Measurements from ENCODE around the gene GIPC3.

Gene GIPC3

DNA sequence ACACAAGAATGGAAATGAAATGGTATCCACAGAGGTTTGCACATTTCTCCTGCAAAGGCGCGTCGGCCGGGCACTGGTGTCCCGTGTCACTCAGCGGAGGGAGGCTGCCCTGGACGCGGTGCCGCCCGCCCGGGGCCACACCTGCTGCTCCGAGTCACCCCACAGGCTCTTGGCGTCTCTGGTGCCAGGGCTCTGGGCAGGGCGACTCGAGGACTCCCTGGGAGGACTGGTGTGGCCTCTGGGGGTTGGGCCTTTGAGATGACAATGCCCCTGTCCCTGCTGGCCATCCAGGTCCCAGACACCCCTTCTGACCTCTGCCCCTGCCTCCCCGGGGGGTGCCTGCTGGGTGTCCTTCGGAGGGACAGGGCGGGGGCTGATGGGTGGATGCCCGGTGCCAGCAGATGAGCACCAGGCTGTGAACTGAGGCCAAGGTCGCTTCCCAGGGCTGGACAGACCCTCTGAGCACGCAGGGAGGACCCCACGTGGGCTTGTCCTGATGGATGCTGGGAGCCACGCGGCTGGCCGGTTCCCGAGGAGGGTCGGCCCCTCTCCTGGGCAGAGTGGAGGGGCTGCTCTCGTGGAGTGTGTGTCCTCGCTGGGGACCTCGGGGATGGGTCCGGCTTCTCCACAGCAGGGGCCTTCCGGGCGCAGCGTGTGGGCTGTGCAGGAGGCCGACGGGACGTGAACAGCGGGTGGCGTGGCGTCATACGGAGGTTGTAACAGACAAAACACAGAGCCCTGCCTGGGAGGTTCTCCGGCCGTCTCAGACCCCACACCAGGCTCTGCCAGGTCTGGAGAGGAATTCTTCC, 46.0 kb downstream of the GIPC3 start:
- TF ChIP-seq, protein P1, sequence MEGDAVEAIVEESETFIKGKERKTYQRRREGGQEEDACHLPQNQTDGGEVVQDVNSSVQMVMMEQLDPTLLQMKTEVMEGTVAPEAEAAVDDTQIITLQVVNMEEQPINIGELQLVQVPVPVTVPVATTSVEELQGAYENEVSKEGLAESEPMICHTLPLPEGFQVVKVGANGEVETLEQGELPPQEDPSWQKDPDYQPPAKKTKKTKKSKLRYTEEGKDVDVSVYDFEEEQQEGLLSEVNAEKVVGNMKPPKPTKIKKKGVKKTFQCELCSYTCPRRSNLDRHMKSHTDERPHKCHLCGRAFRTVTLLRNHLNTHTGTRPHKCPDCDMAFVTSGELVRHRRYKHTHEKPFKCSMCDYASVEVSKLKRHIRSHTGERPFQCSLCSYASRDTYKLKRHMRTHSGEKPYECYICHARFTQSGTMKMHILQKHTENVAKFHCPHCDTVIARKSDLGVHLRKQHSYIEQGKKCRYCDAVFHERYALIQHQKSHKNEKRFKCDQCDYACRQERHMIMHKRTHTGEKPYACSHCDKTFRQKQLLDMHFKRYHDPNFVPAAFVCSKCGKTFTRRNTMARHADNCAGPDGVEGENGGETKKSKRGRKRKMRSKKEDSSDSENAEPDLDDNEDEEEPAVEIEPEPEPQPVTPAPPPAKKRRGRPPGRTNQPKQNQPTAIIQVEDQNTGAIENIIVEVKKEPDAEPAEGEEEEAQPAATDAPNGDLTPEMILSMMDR (IDR thresholded peaks at IDR 0.05; ENCODE audit: low read depth, low read length, missing control alignments): no peak
- H3K4me3 ChIP-seq (ENCODE audit: low read depth, low read length): no peak overlapping the region
- in situ Hi-C loops (cut with HindIII; ENCODE audit: low sequenced_read_pairs): no loop called here
- DNase-seq (ENCODE audit: low read depth): no peak

DNA sequence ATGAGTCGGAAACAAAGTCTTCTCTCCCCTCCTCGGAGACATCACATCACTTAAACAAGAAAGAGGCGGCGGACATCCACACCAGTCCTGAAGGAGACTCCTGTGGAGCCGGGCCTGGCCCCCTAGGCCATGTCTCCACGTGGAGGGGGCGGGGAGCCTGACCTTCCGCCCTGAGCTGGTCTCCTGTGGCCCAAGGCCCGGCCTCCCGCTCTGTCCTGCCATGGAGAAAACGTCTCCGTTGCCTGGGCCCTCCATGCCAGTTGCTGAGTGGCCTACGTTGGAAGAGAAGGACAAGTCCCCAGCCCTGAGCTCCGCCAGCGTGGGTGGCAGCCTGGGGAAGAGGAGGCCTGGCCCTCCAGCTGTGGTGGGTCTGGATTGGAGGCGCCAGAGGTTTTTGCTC, 46.8 kb downstream of the GIPC3 start:
- no peak for DNase-seq (ENCODE audit: low read depth)
- H3K4me3 ChIP-seq (ENCODE audit: low read depth, low read length): no peak overlapping the region
- in situ Hi-C loops (cut with HindIII; ENCODE audit: low sequenced_read_pairs): no loop called here
- TF ChIP-seq, protein P1 (IDR thresholded peaks at IDR 0.05; ENCODE audit: low read depth, low read length, missing control alignments): no peak

DNA sequence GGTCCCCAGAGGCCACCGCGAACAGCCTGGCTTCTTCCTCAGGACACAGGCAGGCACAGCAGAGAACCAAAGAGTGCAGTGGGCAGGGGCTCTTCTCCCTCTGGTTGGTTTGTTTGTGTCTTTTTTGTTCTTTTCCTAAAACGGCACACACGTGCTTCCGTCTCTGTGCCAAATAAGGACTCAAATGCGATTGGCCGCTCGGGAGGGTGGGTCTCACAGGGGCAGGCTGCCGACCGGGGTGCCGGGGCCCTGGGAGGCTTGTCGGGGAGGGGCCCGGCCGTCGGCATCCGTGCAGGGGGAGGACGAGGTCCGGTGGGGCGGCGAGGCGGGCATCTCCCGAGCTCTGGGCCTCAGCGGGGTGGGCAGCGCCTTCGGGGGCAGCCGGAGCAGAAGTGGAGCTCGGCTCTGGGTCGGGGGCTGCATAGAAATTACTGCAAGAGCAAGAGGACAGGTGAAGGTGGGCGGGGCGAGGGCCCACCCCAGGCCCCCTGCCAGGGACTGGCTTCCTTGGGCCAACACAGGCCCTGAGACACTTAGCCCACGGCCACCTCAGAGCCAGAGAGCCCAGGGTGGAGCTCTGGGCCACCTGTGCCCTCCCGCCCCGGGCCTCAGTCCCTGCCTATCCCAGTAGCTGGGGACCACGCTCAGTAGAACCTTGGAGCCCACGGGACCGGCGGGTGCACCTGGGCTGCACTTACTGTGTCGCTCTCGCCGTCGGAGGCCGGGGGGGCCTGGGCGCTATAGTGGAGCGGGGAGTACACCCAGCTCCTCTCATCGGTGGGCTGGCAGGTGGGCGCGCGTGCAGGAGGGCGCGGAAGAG, 47.7 kb downstream of the GIPC3 start:
- in situ Hi-C loops (cut with HindIII; ENCODE audit: low sequenced_read_pairs): no loop called here
- H3K4me3 ChIP-seq (ENCODE audit: low read depth, low read length): no peak overlapping the region
- no peak for DNase-seq (ENCODE audit: low read depth)
- TF ChIP-seq, protein P1 (IDR thresholded peaks at IDR 0.05; ENCODE audit: low read depth, low read length, missing control alignments): no peak

DNA sequence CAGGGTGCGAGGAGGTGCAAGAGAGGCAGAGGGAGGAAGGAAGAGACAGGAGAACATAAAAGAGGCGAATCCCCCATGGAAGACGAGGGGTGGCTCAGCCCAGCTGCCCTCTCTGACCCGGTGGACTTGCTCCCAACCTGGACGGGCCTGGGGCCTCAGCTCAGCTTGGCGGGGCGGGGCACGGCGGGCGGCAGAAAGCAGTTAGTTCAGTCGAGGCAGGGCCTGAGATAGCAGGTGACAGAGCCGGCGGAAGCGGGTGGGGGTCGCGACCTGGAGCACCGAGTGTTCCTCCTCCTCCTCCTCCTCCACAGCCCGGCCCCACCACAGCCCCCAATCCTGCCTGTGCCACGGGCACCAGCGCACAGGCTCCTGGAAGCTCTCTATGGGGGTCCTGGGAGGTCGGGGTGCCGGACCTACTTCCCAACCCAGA, 48.3 kb downstream of the GIPC3 start:
- no peak overlapping the region for H3K4me3 ChIP-seq (ENCODE audit: low read depth, low read length)
- no peak for DNase-seq (ENCODE audit: low read depth)
- in situ Hi-C loops (cut with HindIII; ENCODE audit: low sequenced_read_pairs): no loop called here
- TF ChIP-seq, protein P1 (IDR thresholded peaks at IDR 0.05; ENCODE audit: low read depth, low read length, missing control alignments): no peak

DNA sequence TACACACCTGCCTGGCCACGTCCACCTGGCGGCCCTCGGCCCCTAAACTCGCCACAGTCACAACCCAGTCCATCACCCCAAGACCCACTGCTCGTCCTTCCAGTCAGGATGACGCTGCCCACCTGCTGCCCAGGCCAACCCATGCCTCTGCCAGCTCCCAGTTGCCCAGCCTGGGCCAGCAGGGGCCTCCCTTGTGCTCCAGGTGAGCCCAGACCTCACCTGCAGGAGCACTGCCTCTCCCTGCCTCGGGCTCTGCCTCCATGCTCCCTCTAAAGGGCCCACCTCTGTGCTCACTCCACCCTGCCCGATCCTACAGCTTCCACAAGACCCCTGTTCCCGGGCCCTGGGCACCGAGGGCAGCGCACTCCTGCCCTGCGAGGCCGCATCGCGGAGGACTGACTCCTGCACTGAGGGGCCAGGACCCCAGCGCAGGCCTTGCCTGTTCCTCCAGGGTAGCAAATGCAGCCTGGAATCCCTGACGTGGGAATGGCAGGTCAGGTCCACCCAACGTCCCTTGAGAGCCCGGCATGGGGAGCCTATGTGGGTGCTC, 49.3 kb downstream of the GIPC3 start:
- DNase-seq (ENCODE audit: low read depth): no peak
- in situ Hi-C loops (cut with HindIII; ENCODE audit: low sequenced_read_pairs): no loop called here
- TF ChIP-seq, protein P1 (IDR thresholded peaks at IDR 0.05; ENCODE audit: low read depth, low read length, missing control alignments): no peak
- no peak overlapping the region for H3K4me3 ChIP-seq (ENCODE audit: low read depth, low read length)

DNA sequence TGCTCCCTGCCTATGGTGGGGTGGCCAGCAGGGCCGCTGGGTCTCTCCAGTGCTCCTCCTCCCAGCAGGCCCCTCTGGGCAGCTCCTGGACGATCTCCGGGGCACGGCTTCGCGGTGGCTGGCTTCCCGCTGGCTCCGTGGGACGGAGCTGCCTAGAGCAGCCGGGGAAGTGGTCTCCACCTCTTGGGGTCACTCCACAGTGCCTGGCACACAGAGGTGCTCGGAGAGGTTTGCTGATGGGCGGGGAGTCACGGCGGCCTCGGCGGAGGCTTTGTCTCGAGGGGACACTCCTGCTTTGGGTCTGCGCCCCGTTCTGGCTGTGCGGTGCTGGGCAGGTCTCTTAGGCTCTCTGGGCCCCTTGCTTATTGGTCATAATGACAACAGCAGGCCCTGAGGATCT, 51.2 kb downstream of the GIPC3 start:
- DNase-seq (ENCODE audit: low read depth): no peak
- no peak overlapping the region for H3K4me3 ChIP-seq (ENCODE audit: low read depth, low read length)
- TF ChIP-seq, protein P1 (IDR thresholded peaks at IDR 0.05; ENCODE audit: low read depth, low read length, missing control alignments): no peak
- in situ Hi-C loops (cut with HindIII; ENCODE audit: low sequenced_read_pairs): no loop called here

All from astrocyte of the cerebellum (primary cell).